Stimulated activated CD8-positive, alpha-beta memory T cell treated with anti-CD3 and anti-CD28 coated beads, Interleukin-7, amount 100 ng/mL, for 4 hours (primary cell): Measurements from ENCODE around the gene SLC22A17.

ENCODE experiments used
- DNase-seq, 2 donors: peaks; one replicate each; pipeline ENCODE4 v3.0.0-alpha.2; 2020; ENCODE audit warnings: low read depth in 2 of 2

The SLC22A17 gene

DNA sequence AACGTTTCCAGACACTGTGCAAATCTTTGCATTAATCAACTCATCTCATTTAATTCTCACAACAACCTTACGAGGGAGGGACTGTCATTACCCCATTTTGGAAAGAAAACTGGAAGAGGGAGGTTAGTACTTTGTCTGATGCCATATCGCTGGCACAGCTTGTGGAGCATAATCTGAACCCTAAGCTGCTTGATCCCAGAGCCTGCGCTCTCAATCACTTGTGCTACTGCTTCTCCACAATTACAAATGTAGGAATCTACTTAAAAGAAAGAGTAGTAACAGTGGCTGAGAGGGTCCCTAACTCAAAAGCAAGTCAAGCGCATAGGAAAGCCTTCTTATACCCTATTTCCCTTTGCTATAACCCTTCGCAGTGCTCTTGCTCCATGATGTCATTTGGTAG, 9.1 kb upstream of the SLC22A17 start:
- no peak for DNase-seq

DNA sequence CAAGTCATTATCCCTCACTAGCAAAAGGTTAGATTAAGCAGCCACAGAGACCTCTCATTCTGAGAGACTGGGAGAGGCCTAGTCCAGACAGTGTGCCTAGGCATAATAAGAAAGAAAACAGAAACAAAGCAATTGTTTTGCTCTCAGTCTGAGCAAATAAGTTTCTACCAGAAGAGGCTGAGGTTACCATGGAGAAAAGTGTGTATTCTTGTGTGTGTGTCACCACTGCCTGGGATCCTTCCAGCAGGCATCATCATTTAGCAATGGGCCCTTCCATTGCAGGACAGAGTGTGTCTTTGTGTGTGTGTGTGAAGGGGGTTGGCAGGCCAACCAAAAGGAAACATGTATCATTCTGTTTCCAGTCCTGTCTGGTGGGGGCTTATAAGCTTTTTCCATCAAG, 8.6 kb upstream of the SLC22A17 start:
- no peak for DNase-seq

DNA sequence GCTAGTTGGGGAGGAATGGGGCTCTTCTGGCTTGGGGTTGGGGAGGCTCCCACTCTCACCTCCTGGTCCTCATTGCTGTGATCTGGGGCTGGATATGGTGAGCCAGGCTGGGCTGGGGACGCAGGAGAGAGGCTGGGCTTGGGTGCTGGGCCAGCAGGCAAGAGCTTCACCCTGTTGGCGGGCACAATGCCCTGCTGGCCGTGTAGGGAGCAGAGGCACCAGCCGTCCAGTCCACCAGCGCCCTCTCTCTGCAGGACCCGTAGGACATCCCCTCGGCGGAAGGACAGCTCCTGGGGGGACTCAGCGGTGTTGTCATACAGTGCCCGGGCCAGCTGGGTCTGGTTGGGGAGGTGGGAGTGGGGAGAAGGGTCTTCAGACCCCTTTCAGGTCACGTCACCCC, 7.8 kb upstream of the SLC22A17 start:
- DNase-seq, result no peak

DNA sequence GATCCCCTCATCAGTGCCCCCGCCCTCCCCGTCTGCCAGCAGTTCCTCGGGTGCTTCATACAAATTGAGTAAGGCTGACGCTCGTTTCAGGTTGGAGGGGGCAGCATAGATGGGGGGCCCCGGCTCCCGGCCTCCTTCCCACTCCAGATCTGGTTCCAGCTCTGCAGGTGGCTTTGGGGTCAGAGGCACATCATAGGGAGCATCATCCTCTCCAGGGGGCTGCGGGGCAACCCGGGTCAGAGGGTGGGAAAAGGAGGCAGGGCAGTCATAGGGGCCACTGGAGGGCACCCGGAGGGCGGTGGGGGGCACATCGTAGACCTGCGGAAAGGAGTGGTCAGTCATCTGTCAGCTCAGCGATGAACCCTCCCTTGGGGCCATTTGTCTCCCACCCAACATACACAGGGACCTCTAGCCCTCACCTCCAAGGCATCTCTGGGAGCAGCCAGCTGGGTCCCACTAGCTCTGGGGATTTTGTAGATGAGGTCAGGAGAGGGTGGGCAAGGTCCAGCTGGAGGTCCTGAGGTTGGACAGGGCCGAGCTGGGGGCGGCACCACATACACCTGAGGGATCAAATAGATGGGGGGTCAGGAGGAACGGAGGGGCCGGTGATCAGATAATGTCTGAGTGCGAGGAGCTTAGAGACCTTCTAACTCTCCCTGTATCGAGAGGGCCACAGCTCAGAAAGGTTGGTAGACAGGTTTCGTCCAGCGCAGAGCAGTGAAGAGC, 7.2 kb upstream of the SLC22A17 start:
- DNase-seq, result no peak

DNA sequence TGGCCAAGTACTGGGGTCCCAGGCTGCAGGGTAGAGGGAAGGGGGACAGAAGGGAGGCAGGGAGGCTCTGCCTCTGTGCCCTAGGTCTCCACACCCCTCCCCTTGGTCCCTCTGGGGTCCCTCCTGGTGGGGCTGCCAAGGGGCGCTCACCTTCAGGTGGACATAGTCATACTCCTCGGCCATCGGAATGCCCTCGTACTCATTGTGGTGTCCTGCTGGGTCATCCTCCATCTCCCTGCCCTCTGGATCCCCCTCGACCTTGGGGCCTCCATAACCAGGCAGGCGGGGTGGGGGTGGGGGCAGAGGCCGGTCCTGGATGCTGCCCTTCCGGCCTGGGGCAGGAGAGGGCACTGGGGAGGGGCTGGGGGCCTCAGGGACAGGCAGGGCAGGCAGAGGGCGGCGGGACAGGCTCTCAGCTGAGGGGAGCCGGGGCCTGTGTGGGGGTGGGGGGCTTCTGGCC, 6.5 kb upstream of the SLC22A17 start:
- no peak for DNase-seq

DNA sequence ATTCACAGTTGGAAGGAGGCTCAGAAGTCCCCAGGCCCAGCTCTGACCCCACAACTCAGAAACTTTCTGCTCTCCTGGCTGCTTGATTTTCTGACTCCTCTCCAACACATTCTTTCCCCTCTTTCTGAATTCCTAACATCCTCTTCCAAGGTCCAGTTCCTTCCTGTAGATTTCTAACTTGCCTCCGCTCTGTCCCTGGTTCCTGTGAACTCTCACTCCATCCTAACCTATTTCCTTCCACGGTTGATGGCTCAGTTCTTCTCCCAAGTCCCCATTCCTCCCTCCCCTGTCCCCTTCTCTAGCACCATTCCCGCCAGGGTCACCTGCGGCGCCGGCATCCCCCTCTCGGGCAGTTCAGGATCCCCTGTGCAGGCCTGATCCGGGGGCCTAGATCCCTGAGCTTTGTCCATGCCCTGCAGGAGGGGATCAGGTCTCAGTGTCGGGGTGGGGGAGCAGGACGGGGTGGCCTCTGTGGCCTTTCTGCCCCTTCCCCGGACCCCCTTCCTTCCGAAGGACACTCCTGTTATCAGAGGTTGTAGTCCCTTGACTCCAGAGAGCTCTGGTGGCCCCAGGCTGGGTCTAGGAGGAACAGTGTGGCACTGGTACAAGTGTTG, 6.0 kb upstream of the SLC22A17 start:
- DNase-seq, result no peak

DNA sequence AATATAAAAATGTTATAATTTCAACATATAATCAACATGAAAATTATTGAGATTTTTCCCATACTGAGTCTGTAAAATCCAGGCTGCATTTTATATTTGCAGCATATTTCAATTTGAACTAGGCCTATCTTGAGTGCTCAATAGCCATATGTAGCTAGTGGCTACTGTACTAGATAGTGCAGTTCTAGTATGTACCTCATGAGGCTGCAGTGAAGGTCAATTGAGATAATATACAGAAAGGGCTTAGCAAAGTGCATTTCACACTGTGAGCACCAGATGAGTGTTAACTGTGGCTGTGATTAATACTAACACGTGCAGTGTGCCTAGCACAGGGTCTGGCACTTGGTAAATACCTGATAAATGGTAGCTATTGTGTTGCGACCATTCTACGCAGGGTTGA, 5.4 kb upstream of the SLC22A17 start:
- DNase-seq, result no peak

DNA sequence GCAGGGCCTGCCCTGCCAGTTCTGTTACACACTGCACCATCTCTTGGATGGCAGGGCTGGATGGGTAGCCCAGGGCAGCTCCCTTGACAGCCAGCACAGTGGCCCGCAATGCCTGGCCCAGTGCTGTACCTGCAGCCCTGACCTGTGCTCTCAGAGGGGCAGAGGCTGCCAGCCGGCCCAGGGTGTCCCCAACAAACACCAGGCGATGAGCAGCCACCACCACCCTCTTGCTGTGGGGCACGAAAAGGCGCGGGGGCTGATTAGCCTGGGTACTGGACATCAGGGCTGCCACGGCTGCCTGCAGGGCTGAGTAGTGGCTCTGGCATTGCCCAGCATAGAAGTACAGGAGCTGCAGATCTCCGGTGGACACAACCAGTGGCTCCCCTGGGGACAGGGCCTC, 4.6 kb upstream of the SLC22A17 start:
- no peak for DNase-seq

DNA sequence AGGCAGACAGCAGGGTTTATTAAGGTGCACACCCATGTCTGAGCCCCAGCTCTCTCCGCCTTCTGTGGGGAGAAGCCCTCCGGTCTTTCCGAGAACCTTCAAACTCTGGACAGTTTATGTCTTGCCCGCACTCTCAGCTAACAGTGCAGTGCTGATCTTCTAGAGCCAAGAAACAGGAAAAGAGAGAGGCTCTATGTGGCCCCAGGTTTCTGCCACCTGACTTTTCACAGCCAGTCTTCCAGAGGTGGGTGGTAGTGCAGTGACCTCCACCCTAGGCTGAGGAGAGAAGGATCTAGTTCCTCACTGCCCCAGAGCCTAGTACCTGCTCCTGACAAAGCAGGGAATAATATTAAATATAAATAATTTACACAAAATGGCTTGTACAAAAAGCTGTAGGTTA, 4.0 kb upstream of the SLC22A17 start:
- DNase-seq, result no peak

DNA sequence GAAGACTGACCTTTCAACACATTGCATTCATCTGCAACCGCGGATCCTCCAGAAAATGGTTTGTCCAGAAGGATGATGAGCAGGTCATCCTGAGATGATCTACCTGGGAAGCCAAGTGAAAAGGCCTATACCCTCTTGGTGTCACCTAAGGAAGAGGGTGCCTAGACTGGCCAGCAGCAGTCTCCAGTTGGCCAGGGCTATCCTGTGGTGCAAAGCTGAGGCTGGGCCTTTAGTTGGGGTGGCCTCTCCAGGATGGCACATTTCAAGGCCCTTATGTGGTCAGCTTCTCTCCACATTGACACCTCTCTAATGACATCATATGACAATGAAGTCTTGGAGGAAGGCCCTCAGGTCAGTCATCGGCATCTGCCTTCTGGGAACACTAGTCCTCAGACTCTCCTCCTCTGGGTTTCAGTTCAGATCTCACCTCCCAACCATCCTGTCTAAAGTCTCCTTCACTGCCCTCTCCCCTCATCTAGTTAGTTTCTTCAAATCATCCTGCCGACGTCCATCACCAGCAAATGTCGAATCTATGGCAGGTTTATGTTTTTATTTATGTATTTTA, 3.3 kb upstream of the SLC22A17 start:
- no peak for DNase-seq

DNA sequence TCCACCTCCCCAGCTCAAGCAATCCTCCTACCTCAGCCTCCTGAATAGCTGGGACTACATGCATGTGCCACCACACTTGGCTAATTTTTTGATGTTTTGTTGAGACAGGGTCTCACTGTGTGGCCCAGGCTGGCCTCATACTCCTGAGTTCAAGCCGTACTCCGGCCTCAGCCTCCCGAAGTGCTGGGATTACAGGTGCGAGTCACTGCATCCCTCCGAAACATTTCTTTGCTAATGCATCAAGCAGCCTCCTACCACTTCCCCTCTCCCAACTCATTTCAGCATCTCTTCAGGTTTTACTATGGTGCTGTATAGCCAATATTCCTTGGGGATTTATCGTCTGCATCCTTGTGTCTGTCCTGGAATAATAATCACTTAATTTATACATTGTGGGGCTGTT, 2.3 kb upstream of the SLC22A17 start:
- DNase-seq, result no peak

DNA sequence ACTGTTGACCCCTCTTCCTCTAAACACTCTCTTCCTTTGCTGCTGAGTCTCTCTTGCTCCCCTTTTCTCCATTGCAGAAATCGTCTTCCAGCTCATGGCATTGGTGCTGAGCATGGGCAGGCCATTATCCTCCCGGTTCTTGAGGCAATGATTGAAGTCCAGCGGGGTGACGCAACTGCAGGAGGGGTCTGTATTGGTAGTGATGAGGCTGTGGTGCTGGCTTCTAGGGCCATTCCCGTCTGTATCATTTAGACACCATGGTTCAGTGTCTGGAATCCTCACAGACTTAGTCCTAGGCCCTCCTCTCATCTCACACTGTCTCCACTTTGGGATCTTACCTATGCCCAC, 720 bp upstream of the SLC22A17 start:
- DNase-seq, result no peak

DNA sequence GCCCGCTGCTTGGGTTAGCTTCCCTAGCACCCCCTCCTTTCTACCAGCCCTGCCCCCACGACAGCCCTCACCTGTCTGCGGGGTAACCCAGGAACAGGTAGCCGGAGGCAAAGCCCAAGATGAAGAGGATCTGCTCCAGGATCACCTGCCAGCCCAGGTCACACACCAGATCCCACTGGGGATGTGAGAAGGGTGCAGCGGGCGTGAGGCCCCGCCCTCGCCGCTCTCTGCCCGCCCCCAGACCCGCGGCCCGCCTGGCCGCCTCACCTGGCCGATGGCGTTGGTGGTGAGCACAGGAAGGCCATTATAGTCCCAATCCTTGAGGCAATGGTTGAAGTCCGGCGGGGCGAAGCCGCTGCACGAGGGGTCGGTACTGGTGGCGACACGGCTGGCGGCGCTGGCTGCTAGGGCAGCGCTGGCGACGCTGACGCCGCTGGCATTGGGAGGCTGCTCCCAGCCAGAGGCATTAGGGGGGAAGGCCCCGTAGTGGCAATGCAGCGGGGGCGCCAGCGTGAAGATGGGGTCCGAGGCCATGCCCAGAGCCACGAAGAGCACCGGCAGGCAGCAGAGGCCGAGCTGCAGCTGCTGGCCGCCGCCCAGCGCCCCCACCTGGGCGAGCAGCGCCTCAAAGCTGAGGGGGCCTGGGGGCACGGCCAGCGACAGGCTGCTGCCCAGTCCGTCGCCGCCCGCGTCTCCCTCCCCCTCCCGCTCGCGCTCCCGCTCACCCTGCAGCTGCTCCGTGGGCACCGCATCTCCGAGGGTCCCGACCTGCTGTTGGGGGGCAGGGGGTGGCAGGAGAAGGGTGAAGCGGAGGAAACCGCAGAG, 794 bp downstream of the SLC22A17 start:
- no peak for DNase-seq

DNA sequence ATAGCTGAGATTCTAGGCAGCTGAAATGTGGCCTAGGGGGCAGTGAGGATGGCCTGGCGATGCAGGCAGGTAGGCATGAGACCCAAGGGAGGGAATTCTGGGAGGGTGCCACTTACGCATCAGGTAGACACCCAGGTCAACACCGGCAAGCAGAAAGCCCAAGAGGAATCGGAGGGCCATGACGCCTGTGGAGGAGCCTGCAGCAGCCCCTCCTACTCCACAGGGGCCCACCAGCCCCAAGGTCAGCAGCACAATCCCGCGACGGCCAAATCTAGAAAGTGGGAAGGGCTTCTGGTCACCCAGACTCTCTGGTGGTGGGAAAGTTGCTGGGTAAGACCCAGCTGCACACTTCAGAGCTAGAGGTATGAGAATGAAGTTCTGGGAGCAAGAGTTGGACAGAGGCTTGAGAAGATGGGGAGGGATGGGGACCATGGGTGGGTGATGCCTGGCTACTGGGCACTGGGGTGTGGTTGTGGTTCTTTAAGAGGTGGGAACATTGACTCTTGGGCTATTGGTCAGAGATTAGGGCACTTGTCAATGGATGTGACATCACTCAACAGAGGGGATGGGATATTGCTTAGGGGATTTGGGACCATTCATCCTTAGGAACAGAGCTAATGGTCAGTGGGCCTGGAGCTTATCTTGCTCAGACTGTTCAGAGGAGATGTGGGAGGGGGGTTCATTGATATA, 3.4 kb downstream of the SLC22A17 start:
- DNase-seq, result no peak

DNA sequence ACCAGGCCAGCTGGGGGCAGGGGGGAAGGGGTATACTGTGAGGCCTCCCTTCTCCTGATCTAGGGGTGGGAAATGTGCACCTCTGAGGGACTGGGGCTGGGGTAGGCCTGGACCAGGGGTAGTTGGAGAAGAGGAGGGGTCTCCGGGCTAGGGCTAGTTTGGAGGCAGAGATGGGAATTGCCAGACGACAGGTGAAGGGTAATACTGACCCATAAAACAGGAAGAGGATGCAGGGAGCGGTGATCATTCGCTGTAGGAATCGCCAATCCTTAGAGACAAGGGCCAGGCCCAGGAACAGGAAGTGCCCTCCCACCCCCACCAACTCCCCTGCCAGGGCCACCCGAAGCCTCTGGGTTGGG, 4.4 kb downstream of the SLC22A17 start:
- no peak for DNase-seq

DNA sequence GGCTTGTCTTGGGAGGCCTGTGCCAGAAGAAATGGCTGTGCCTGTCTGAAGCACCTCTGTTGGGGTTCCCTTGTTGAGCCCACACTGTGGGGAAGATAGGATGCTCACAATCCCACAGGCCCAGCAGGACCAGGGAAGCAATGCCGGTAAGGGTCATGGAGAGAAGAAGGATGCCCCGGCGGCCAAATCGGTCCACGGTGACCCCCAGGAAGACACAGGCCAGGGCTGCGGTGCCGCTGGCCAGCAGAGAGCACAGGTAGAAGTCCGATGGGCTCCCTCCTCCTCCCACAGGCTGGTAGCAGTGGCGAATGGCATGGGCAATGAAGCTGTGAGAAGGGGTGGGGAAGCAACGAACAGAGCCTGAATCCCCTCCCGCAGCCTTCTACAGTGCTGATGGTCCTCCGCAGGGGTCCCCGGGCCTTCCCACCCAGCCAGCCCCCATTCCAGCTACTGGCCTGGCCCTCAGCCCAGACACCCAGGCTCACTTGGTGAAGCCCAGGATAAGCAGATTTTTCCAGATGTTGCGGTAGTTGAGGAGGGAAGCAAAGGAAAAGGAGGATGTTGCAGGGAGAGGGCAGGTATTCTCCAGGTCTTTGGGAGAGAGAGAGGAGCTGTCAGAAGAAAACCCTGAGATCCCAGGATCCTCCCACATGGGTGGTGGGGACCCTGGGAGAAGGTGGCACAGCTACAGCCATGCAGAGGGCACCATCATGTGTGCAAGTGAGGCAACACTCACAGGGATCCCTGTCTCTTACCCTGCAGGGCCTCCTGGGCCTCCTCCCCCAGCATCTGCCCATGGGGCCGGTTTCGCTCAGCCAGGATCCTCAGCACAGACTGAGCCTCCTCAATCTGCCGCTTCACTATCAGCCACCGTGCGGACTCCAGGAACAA, 5.0 kb downstream of the SLC22A17 start:
- no peak for DNase-seq

DNA sequence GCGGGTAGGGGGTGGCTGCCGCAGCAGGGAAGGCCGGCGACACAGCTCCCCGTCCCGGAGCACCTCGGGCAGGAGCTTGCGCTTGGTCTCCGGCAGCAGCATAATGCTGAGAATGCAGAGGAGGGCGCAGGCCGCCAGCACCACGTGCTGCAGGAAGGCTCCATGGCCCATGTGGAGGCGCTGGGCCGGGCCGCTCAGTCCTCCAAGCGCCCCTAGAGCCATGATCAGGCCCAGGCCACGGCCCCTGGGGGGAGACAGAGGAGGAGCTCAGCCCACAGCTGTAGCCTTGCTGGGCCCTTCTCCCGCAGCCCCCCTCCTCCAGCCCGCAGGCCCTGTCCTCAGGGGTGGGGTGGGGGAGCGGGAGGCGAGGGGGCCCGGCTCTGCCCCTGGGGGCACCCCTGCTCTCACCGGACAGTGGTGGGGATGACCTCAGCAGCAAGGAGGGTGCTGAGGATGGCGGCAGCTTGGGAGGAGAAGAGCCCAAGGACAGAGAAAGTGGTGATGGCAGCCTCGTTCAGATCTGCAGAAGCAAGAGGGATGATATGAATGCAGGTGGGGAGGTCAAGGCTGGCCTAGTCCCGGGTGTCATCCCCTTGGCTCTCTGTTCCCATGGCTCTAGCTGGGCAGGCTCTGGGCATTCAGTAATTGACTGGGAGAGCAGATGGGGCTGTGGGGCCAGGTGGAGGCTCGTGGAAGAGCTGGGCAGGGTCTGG, 5.8 kb downstream of the SLC22A17 start:
- no peak for DNase-seq

DNA sequence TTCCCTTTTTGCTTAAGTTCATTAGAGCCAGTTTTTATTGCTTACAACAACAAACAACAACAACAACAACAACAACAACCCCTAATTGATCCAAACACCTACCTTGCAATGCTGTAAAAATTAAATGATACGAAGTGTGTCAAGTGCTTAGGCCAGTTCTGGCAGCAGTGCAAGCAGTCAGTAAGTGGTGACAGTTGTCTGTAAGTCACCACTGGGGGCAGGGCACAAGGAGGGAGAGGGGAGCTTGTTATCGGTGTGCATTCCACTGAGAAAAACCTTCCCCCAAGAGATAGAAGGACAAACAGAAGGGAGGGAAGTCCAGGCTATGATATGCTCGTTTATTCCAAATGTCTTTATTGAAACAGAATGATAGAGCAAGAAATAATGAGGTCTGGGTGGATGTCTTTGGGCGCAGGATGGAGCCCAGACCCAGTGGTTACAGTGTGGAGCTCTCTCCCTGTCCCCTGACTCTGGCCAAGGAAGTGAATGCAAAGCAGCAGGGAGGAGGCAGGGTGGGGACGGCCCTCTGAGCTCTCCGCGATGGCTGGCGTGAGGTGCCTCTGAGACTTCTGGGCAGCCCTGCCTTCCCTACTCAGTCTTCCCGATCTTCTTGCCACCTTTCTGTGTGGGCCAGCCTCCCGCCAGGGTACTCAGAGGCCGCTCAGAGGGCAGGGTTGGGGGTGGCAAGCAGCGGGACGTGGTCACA, 6.5 kb downstream of the SLC22A17 start:
- no peak for DNase-seq

DNA sequence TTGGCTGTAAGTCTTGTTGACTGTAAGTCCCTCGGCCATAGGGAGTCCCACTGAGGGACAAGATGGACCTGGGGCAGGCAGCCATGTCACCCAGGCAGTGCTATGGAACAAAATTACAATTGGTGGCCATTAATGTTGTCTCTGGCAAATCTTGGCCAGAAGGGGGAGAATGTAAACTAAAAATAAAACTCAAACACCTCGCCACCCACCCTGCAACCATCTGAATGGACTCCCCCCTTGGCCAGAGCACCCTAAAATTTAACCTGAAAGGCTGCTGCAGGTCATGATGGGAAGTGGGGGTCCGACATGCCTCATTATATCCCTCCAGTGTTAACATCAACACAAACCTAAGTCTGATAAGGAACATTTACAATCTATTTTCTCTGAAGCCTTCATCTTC, 8.2 kb downstream of the SLC22A17 start:
- DNase-seq, result no peak
